ENCODE results near the gene L3HYPDH.

L3HYPDH gene

DNA sequence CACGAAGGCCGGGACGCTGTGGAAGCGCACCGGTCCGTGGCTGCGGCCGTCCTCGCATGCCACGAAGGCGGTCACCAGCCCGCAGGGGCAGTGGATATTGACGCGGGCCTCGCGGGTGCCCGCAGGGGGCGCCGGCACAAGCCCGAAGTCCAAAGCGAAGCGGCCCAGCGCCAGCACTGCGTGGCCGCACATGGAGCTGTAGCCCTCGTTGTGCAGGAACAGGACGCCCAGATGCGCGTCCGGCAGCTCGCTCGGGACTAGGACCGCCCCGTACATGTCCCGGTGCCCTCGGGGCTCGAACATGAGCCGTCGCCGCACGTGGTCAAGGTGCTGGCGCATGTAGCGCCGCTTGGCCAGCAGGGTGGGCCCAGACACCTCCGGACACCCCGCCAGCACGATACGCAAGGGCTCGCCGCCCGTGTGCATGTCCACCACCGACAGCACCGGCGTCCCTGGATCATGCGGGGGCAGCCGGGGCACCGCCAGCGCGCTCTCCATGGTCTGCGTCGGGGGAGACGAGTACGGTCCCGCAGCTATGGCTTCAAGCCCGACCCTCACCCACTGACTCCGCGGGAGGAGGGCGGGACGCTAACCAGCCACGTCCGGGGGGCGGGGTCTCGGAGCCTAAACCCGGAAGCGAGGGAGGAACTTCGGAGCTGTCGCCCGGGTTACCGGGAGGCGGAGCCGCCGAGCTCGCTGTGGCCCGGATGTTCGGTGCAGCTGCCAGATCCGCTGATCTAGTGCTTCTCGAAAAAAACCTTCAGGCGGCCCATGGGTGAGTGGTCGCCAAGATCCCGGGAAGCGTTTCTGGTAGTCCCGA, at the start of gene L3HYPDH, which contains the start of gene JKAMP:
TSS of gene L3HYPDH (minus strand) at position 590 of the 820 bp plus-strand sequence. CDS start at position 498, 92 bp downstream.
TSS of gene JKAMP (plus strand) at position 699 of the 820 bp plus-strand sequence. CDS start at position 772, 73 bp downstream.
- Histone ChIP-seq H3K9ac (ENCODE audit: low read depth, low read length) (peak within 1 kb of the TSS; percentile 98), H3K9me3 (ENCODE audit: control insufficient read depth, insufficient read depth, low read length) (no peaks in the 10 kb centered on the region), H3K4me1 (ENCODE audit: insufficient read depth, low read length) (peaks cover 10% of the 10 kb centered on the region)

DNA sequence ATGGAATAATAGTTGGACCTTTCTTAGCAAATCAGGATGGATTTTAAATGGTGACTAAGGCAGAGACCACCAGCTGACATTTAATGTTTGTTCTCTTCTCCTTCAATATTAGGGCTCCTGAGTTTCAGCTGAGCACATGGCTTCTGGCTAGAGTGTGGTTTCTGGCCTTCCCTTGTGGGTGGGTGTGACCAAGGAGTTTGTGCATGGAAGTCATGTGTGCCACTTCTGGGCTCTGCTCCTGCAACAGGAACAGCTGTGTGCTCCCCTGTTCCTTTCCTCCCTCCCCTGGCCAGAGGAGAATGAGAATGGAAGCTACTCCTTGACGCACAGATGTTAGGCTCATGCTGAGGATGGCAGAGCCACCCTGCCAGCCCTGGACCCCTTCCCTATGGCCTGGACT, 48.2 kb upstream of the L3HYPDH start:
- Histone ChIP-seq H3K9me3 (ENCODE audit: control insufficient read depth, insufficient read depth, low read length) (no peaks in the 10 kb centered on the region), H3K36me3 (ENCODE audit: insufficient read depth, low read length) (no peaks in the 10 kb centered on the region), H3K4me1 (ENCODE audit: insufficient read depth, low read length) (no peaks in the 10 kb centered on the region), H3K9ac (ENCODE audit: low read depth, low read length) (no peak overlapping the region)

More for the DNA sequence above, at the start of gene L3HYPDH, which contains the start of gene JKAMP:
- peaks cover 7% of the 10 kb centered on the region for H3K36me3 ChIP-seq (ENCODE audit: insufficient read depth, low read length)

DNA sequence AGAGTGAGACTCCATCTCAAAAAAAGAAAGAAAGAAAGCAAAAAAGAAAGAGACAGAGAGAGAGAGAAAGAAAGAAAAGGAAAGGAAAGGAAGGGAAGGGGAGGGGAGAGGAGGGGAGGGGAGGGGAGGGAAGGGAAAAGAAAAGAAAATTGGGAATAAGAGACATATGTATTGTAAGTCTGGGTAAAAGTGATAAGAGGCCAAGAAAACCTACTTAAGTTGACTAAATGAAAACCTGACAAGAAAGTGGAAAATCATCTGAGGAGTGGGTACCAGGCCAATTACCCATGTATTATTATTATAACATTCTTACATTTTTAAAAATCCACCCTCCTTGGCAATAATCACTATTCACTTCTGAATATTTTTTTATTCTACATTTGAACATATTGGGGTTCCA, 46.1 kb upstream of the L3HYPDH start:
- no peaks in the 10 kb centered on the region for H3K9me3 ChIP-seq (ENCODE audit: control insufficient read depth, insufficient read depth, low read length)
- H3K4me1 ChIP-seq (ENCODE audit: insufficient read depth, low read length): no peaks in the 10 kb centered on the region
- H3K9ac ChIP-seq (ENCODE audit: low read depth, low read length): no peak overlapping the region
- H3K36me3 ChIP-seq (ENCODE audit: insufficient read depth, low read length): no peaks in the 10 kb centered on the region

DNA sequence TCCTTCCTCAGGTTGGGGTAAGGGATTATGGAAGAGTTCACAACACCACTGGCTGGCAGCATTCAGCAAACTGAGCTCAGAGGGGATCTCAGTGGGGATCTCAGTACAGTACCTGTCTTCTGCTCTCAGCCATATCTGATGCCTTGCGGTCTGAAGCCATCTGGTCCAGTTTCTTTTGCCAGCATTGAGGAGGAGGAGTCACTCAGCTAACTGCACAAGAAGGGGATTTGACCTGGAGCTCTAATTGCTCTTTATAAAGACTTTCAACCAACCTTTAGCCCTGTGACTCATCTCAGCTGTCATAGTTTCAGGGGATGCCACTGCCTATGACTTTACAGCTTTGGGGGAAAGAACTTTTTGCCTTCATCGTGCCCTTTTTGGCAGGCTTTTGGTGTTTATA, 45.0 kb upstream of the L3HYPDH start:
- no peaks in the 10 kb centered on the region for H3K9me3 ChIP-seq (ENCODE audit: control insufficient read depth, insufficient read depth, low read length)
- H3K4me1 ChIP-seq (ENCODE audit: insufficient read depth, low read length): no peaks in the 10 kb centered on the region
- no peak overlapping the region for H3K9ac ChIP-seq (ENCODE audit: low read depth, low read length)
- no peaks in the 10 kb centered on the region for H3K36me3 ChIP-seq (ENCODE audit: insufficient read depth, low read length)

DNA sequence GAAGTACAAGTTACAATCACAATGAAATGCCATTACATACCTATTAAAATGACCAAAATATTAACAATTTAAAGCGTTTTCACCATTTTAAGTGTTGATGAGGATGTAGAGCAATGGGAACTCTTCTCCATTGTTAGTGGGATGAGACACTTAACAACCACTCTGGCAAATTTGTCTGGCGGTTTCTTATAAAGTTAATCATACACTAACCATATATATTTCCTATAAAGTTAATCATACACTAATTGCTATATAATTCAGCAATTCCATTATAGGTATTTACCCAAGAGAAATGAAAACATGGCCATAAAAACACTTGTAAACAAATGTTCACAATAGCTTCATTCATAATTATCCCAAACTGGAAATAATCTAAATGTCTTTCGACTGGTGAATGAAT, 36.0 kb upstream of the L3HYPDH start:
- Histone ChIP-seq H3K4me1 (ENCODE audit: insufficient read depth, low read length) (no peaks in the 10 kb centered on the region), H3K36me3 (ENCODE audit: insufficient read depth, low read length) (no peaks in the 10 kb centered on the region), H3K9ac (ENCODE audit: low read depth, low read length) (no peak overlapping the region), H3K9me3 (ENCODE audit: control insufficient read depth, insufficient read depth, low read length) (no peaks in the 10 kb centered on the region)

DNA sequence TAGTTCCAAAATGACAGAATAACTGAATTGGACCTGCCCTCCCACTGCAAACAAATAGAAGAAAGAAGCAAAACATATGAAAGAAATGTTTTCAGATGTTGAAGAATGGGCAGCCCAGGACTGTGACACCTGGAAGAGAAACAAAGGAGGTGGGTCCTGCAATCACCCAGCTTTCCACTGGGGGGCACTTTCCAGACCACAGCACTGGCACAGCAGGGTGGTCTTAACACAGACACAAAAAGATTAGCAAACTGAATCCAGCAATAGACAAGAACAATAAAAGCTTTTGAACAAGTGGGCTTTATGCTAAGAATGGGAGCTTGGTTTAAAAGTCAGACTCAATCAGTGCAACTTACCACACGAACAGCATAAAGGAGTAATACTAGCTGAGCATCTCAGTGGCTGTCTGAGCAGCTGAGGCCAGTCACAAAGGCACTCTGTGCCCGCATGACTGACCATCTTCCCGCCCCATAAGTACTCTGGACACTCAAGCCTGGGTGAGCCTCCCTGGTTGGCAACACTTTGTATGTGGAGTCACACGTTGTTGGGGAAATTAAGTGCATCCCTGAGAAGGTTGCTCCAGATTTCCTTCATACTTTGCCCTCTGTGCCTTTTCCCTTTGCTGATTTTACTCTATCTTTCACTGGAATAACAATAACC, 27.8 kb upstream of the L3HYPDH start:
- Histone ChIP-seq H3K4me1 (ENCODE audit: insufficient read depth, low read length) (no peaks in the 10 kb centered on the region), H3K36me3 (ENCODE audit: insufficient read depth, low read length) (no peaks in the 10 kb centered on the region), H3K9me3 (ENCODE audit: control insufficient read depth, insufficient read depth, low read length) (no peaks in the 10 kb centered on the region), H3K9ac (ENCODE audit: low read depth, low read length) (no peak overlapping the region)

DNA sequence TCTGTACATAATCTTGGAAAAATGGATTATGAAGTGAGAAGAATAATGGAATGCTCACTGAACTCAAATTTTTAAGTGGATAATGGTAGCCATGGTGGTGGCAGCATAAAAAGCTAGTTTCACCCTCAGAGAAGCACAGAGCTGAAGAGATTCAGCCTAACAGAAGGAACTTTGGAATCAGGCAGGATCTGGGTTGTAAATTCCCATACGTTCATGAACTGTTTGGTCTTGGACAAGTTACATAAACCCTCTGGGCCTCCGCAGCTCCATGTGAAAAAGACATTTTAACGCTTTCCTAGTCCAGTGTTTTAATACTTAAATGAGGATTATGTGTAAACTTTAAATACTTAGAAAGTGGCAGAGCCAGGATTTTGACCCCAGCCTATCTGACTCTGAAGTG, 26.8 kb upstream of the L3HYPDH start:
- H3K9me3 ChIP-seq (ENCODE audit: control insufficient read depth, insufficient read depth, low read length): no peaks in the 10 kb centered on the region
- no peaks in the 10 kb centered on the region for H3K36me3 ChIP-seq (ENCODE audit: insufficient read depth, low read length)
- H3K9ac ChIP-seq (ENCODE audit: low read depth, low read length): no peak overlapping the region
- no peaks in the 10 kb centered on the region for H3K4me1 ChIP-seq (ENCODE audit: insufficient read depth, low read length)

DNA sequence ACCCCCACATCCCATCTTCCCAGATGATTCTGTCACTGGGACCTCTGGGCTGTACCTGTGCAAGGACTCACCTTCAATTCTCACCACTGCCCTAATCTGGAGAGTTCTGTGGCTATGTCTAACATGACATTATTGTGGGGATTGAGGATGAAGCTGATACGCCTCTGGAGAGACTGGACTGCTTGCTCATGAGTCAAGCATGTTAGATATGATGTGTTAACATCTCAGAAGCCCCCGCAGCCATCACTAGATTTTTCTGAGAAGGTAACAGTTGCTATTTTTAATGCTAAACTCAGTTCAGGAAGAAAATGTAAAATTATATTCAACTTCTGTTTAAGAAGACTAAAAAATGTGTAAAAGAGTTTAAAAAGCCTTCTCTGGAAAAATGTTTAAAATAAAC, 25.8 kb upstream of the L3HYPDH start:
- H3K4me1 ChIP-seq (ENCODE audit: insufficient read depth, low read length): no peaks in the 10 kb centered on the region
- no peak overlapping the region for H3K9ac ChIP-seq (ENCODE audit: low read depth, low read length)
- no peaks in the 10 kb centered on the region for H3K36me3 ChIP-seq (ENCODE audit: insufficient read depth, low read length)
- no peaks in the 10 kb centered on the region for H3K9me3 ChIP-seq (ENCODE audit: control insufficient read depth, insufficient read depth, low read length)

DNA sequence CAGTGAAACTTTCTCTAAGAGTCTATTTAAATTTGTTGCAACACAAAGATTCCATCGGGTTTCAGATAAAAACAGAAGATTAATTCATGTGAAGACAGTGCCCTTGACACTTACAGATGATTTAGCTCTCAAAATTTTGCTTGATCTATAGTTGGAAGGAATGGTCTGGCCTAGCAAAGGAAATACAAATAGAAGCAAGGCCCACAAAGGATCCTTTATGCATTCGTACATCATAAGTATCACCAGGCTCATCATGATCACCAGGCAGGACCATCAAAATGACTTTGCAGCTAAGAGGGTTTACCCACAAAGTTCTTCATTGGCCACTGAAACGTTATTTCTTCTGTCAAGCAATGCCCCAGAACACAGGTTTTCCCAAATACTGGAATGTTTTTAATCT, 24.9 kb upstream of the L3HYPDH start:
- Histone ChIP-seq H3K4me1 (ENCODE audit: insufficient read depth, low read length) (no peaks in the 10 kb centered on the region), H3K9ac (ENCODE audit: low read depth, low read length) (no peak overlapping the region), H3K9me3 (ENCODE audit: control insufficient read depth, insufficient read depth, low read length) (no peaks in the 10 kb centered on the region), H3K36me3 (ENCODE audit: insufficient read depth, low read length) (no peaks in the 10 kb centered on the region)

DNA sequence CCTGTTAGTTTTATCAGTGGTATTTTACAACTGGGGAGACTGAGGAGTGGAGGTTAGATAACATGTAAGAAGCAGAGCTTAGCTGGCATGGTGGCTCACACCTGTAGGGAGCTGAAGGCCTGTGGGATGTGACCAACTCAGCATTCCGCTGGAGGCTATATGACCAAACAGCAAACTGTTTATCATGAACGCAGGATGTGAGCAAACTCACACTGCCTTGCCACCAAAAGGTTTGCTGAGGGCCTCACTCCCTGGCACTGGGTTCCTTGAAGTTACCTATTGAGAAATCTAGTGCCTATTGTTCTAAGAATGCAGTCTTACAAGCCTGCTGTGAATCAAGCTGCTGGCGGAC, 23.5 kb upstream of the L3HYPDH start:
- H3K4me1 ChIP-seq (ENCODE audit: insufficient read depth, low read length): no peaks in the 10 kb centered on the region
- H3K9me3 ChIP-seq (ENCODE audit: control insufficient read depth, insufficient read depth, low read length): no peaks in the 10 kb centered on the region
- H3K36me3 ChIP-seq (ENCODE audit: insufficient read depth, low read length): no peaks in the 10 kb centered on the region
- no peak overlapping the region for H3K9ac ChIP-seq (ENCODE audit: low read depth, low read length)

DNA sequence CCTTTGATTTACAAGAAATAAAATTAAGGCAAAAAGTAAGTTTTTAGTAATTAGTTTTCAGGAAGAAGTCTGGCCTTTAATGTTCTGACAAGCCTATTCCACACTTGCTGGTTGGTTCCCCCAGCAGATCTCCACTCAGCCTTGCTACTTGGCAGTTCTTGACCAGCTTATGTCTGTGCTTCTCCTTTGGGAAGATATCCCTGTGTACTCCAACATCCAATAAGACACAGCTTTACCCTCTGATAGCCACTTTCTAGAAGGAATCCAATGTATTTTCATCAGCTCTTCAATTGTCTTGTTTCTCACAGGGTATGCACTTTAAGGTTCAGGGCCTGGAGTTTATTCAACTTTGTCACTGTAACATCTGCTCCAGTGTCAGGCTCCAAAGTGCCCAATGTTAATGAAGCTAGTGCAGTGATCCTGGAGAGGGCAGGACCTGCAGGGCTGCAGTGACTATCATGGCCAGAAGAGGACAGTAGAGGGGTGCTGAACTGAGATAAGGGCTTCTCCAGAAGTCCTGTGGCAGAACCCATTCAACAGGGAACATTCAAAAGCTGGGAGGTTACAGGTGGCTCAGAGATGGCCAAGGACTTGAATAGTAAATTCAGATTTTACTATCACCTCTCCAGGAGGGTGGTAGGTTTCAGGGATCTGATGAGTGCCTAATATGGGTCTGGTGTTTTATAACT, 23.0 kb upstream of the L3HYPDH start:
- no peak overlapping the region for H3K9ac ChIP-seq (ENCODE audit: low read depth, low read length)
- H3K4me1 ChIP-seq (ENCODE audit: insufficient read depth, low read length): no peaks in the 10 kb centered on the region
- H3K9me3 ChIP-seq (ENCODE audit: control insufficient read depth, insufficient read depth, low read length): no peaks in the 10 kb centered on the region
- H3K36me3 ChIP-seq (ENCODE audit: insufficient read depth, low read length): no peaks in the 10 kb centered on the region

DNA sequence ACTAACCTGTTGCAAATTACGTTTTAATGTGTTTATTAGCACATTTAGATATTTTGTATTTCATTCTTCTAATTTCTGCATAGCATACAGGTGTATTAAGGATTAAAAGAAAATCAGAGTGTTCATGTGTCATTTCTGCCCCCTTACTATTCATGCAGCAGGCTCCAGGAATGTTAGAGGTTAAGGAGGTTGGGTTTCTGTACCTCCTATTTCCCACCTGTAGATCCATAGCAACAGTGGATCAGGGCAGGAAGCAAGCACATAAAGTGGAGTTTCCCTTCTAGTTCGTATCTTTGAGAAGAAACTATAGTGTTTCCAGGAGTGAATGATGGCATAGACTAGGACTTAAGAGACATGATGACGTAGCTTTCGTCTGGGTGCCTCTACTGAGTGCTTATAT, 19.0 kb upstream of the L3HYPDH start:
- Histone ChIP-seq H3K9ac (ENCODE audit: low read depth, low read length) (no peak overlapping the region), H3K4me1 (ENCODE audit: insufficient read depth, low read length) (no peaks in the 10 kb centered on the region), H3K9me3 (ENCODE audit: control insufficient read depth, insufficient read depth, low read length) (no peaks in the 10 kb centered on the region), H3K36me3 (ENCODE audit: insufficient read depth, low read length) (peaks cover 3% of the 10 kb centered on the region; the same call in 1 of the 2 replicates)

DNA sequence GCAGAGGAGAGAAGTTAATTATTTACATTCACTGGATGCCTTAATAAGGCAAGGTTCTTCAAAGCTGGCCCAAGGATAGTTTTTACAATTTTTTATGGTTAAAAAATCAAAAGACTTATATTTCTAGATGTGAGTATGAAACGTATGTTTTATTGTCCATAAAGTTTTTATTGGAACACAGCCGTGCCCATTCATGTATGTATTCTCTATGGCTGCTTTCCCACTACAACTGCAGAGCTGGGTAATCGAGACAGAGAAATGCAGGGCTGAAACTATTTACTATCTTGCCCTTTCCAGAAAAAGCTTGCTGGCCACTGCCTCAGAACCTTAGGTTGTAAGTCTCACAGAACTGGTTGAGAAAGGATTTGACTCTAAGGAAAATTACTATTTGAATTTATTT, 16.5 kb upstream of the L3HYPDH start:
- no peaks in the 10 kb centered on the region for H3K4me1 ChIP-seq (ENCODE audit: insufficient read depth, low read length)
- peaks cover 3% of the 10 kb centered on the region; the same call in 1 of the 2 replicates for H3K36me3 ChIP-seq (ENCODE audit: insufficient read depth, low read length)
- no peak overlapping the region for H3K9ac ChIP-seq (ENCODE audit: low read depth, low read length)
- H3K9me3 ChIP-seq (ENCODE audit: control insufficient read depth, insufficient read depth, low read length): no peaks in the 10 kb centered on the region

DNA sequence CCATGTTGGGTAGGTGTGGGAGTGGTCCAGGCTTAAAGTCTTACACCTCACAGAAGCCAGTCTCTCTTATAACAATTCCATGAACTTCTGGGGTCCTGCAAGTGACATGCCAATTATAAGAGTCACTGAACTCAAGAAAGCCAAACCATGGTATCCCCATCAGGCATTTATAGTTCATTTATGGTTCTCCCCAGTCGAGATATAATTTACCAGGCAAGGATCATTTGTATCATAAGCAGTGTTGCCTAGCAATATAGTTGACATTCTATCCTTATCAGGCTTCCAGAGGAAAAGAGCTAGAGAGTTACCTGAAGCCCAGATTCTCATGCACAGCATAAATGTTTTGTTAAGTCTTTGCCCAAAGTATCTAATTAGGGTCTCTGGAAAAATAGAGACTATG, 8.2 kb upstream of the L3HYPDH start:
- no peak overlapping the region for H3K9ac ChIP-seq (ENCODE audit: low read depth, low read length)
- no peaks in the 10 kb centered on the region for H3K9me3 ChIP-seq (ENCODE audit: control insufficient read depth, insufficient read depth, low read length)
- no peaks in the 10 kb centered on the region for H3K4me1 ChIP-seq (ENCODE audit: insufficient read depth, low read length)
- peaks cover 14% of the 10 kb centered on the region for H3K36me3 ChIP-seq (ENCODE audit: insufficient read depth, low read length)

All from ES-I3 (cell line).